IPS-18a (cell line): Measurements from ENCODE around the gene CCDC141.

Source experiments
- H3K27ac ChIP-seq: one replicate; pipeline ENCODE4 v1.5.1; 2013; ENCODE audit warnings: low read length
- H3K27me3 ChIP-seq: one replicate; pipeline ENCODE4 v1.6.1; 2013; ENCODE audit warnings: mild to moderate bottlenecking, low read length; ENCODE audit not compliant: control insufficient read depth, insufficient read depth
- H3K36me3 ChIP-seq: one replicate; pipeline ENCODE4 v1.6.1; 2013; ENCODE audit warnings: low read depth, low read length; ENCODE audit not compliant: control insufficient read depth
- H3K4me1 ChIP-seq: one replicate; pipeline ENCODE4 v1.6.1; 2013; ENCODE audit warnings: low read depth, low read length; ENCODE audit not compliant: control insufficient read depth
- H3K4me3 ChIP-seq: one replicate; pipeline ENCODE4 v1.5.1; 2013; ENCODE audit warnings: low read length
- H3K9ac ChIP-seq: one replicate; pipeline ENCODE4 v1.6.1; 2013; ENCODE audit warnings: mild to moderate bottlenecking, low read length, moderate library complexity
- H3K9me3 ChIP-seq: one replicate; pipeline ENCODE4 v1.6.1; 2013; ENCODE audit warnings: low read depth, low read length; ENCODE audit not compliant: control insufficient read depth

The CCDC141 gene

DNA sequence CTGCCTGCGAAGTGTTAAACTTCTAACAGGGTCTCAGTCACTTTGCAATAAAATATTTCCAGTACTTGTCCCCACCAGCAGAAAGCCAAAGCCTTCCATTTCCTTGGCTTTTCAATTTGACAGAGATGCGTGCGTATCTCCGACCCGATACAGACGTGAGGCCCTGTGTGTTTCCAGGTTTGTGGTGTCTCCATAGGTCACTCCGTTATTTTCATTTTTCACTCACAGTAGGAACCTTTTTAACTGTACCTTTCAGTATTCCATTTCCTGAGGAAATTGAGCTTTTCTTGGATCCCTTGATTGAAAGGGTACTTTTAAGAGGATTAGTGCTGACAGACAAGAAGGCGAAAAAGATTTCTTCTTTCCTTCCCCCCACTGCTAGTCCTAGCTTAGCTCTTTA is 126.4 kb downstream of the CCDC141 start:
- Histone ChIP-seq H3K27me3 (no peaks in the 10 kb centered on the region), H3K36me3 (no peaks in the 10 kb centered on the region), H3K9ac (no peak overlapping the region), H3K9me3 (no peaks in the 10 kb centered on the region), H3K4me3 (no peak overlapping the region), H3K4me1 (no peaks in the 10 kb centered on the region), H3K27ac (no peak overlapping the region)

DNA sequence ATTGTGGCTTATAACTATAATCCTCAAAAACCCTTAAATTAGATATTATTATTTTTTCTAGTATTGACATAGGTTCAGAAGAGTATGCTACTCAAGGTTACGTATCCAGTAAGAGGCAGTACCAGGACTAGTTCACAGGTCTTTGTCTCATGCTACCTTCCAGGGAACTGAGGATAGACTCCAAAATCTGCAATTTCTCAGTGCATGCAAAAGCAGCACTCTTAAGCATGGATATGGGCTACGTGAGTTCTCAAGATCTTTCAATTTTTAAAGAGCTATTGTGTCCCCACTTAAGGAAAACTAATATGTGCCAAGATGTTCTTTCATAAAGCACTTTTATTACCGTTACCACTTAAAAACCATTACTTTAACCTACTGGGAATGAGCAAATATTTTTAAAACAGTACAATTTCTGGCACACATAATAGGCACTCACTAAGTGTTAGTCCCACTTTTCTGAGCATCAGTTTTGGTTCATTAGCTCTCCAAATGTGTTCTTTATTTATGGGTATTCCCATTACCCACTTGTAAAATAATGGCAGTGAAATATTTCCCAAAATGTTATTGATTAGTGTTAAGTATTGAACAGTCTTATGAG is 128.9 kb downstream of the CCDC141 start:
- H3K4me3 ChIP-seq, result no peak overlapping the region
- no peaks in the 10 kb centered on the region for H3K36me3 ChIP-seq
- H3K9ac ChIP-seq, result no peak overlapping the region
- H3K27ac ChIP-seq, result no peak overlapping the region
- H3K9me3 ChIP-seq, result no peaks in the 10 kb centered on the region
- H3K27me3 ChIP-seq, result no peaks in the 10 kb centered on the region
- peaks cover 5% of the 10 kb centered on the region for H3K4me1 ChIP-seq

DNA sequence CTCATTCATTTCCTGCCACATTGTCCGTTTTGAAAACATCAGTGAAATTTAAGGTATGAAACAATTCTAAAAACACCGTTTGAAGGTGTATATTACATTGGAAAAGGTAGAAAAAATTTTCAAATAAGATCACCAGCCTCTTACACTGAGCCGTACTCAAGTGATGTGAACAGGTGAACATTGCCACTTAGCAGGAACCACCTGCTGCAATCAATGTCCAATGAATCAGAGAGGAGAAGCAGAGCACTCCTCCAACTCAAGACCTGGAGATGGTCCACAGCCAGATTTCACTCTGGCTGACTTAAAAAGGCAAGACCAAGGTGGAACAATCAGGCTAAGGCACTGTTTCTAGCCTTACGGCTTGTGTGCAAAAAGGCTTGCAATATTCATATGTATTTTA is 132.4 kb downstream of the CCDC141 start:
- no peaks in the 10 kb centered on the region for H3K27me3 ChIP-seq
- no peak overlapping the region for H3K9ac ChIP-seq
- H3K4me3 ChIP-seq, result no peak overlapping the region
- H3K36me3 ChIP-seq, result no peaks in the 10 kb centered on the region
- no peak overlapping the region for H3K27ac ChIP-seq
- no peaks in the 10 kb centered on the region for H3K9me3 ChIP-seq
- H3K4me1 ChIP-seq, result peaks cover 5% of the 10 kb centered on the region

DNA sequence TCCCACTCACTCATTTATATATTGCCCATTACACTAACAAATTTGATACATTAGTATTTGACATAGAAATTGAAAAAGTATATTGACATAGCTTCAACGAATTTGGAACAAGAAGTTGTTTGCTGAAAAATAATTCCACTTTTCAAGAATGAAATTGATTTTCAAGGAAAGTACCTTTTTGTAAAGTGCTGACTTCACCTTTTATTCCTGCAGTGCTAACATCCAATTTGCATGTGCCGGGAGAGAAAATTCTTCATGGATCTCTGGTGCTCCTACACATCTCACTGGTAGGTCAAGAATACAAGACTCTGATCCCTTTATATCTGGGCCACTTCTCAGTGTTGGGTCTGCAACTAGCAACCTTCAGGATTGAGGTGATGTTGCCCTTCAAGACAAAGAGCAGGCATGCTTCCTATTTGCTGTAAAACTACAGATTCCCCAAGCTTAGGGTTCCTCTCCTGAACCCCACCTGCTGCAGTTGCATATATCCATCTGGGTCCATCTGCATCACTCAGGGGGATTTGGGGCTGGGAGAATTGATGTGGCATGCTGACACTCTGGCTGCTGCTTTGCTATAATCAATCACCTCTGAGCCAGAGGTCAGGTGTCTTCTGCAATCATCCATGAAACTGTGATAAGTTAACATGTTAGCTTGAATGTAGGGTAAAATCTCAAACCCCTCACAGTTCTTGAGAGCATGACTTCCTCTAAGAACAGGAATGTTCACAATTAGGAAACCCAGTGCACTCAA is 134.3 kb downstream of the CCDC141 start:
- no peaks in the 10 kb centered on the region for H3K36me3 ChIP-seq
- no peaks in the 10 kb centered on the region for H3K27me3 ChIP-seq
- no peaks in the 10 kb centered on the region for H3K9me3 ChIP-seq
- peaks cover 5% of the 10 kb centered on the region for H3K4me1 ChIP-seq
- H3K9ac ChIP-seq, result no peak overlapping the region
- H3K27ac ChIP-seq, result no peak overlapping the region
- H3K4me3 ChIP-seq, result no peak overlapping the region

DNA sequence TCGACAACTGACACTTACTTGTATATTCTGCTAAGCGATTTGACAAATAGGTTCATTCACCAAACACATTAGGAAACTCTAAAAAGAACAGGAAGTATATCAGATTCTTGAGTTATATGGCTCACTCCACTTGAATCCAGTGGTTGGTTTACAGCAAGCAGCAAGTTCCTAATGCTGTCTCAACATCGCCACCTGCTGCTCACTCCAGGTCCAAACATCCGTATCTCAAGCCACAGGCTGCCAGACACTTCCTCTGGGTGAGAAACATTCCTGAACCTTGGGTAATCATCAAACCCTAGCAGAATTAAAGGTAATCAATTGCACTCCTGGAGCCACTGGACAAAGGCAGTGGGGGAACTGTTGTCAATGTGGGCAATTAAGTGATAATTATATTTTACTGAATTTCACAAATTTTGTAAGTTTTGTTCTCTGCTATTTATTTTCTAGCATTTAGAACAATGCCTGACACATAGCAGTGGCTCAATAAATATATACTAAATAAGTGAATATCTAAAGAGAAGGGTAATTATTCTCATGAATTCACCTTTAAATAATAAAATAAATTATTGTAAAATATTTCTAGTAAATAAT is 135.6 kb downstream of the CCDC141 start:
- Histone ChIP-seq H3K36me3 (no peaks in the 10 kb centered on the region), H3K27ac (no peak overlapping the region), H3K27me3 (no peaks in the 10 kb centered on the region), H3K4me3 (no peak overlapping the region), H3K9ac (no peak overlapping the region), H3K4me1 (peaks cover 5% of the 10 kb centered on the region), H3K9me3 (no peaks in the 10 kb centered on the region)

DNA sequence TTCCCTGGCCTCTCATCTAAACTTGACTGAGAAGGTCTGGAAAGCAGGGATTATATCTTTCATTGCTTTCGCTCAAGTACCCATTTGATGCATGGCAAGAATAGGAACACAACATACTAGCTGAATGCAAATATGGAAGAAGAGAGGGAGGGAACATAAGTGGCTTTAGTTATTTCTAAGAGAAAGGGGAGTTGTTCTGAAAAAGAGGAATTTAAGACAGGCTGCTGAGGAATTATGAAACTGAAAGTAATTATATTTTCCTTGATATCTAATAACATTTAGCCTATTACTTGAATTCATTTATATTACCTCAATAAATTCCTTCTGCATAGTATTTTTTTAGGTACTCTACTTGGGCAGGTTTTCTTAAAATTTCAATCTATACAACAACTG is 136.9 kb downstream of the CCDC141 start:
- H3K9me3 ChIP-seq, result no peaks in the 10 kb centered on the region
- no peaks in the 10 kb centered on the region for H3K27me3 ChIP-seq
- H3K4me3 ChIP-seq, result no peak overlapping the region
- no peaks in the 10 kb centered on the region for H3K36me3 ChIP-seq
- peaks cover 5% of the 10 kb centered on the region for H3K4me1 ChIP-seq
- H3K27ac ChIP-seq, result no peak overlapping the region
- no peak overlapping the region for H3K9ac ChIP-seq

DNA sequence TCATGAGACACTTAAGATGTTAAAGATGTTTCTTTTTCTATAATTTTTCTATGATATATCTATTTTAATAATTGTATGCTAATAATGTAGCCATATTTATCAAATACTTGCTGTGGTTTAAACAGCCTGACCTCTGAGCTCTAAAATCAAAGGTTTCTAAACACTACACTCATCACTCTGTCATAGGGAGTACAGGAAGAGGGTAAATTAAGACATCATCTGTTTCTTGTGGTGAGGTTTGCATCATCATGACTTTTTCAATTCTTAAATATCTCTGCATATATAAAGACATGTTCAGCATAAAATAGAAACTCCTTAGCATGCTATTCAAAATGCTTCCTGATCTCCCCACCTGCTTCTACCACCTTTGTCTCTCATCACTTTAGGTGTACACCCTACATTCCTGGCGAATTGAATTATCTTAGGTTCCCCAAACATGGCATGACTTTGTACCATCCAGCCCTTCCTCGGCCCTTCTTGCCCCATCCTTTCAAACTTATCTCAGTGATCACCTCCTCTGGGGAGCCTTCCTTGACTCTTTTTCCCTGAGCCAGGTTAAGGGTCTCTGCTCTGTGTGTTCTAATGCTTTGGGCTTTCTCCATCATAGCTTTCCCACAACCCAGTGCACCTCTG is 137.4 kb downstream of the CCDC141 start:
- Histone ChIP-seq H3K4me3 (no peak overlapping the region), H3K9me3 (no peaks in the 10 kb centered on the region), H3K36me3 (no peaks in the 10 kb centered on the region), H3K27ac (no peak overlapping the region), H3K27me3 (no peaks in the 10 kb centered on the region), H3K9ac (no peak overlapping the region), H3K4me1 (peaks cover 5% of the 10 kb centered on the region)

DNA sequence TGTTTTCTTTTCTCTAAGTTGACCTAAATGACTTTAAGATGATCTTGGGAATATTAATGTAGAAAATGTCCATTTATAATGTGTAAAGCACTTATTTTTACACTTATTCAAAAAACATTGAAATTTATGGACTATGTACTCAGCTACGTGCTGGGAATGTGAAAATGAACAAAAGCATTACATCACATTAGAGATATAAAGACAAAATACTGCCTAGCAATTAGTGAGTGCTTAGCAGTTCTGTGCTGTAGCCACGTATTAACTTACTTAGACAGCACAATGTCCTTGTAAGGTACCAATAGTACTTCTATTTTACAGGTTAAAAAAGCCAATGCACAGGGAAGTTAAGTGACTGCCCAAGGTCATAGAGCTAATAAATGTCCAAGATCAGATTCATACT is 138.9 kb downstream of the CCDC141 start:
- Histone ChIP-seq H3K27me3 (no peaks in the 10 kb centered on the region), H3K27ac (no peak overlapping the region), H3K4me1 (no peaks in the 10 kb centered on the region), H3K36me3 (no peaks in the 10 kb centered on the region), H3K9me3 (no peaks in the 10 kb centered on the region), H3K9ac (no peak overlapping the region), H3K4me3 (no peak overlapping the region)

DNA sequence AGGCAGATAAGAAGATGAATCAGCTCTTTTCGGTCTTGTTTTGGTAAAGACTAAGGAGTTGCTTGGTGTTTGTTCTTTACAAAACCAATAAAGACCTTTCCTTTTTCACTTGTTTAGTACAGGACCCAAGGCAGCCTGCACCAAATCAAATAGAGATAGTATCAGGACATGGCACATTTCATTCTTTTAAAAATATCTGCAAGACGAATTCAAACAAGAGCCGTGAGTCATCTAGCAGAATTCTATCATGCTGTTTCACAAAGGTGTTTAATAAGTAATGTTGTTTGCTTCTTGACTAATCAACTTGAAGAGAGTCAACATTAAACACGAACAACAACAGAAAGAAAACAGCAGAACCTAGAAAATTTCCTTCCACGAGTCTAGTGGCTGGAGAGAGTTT is 139.9 kb downstream of the CCDC141 start:
- Histone ChIP-seq H3K4me3 (no peak overlapping the region), H3K27me3 (no peaks in the 10 kb centered on the region), H3K27ac (no peak overlapping the region), H3K36me3 (no peaks in the 10 kb centered on the region), H3K4me1 (no peaks in the 10 kb centered on the region), H3K9ac (no peak overlapping the region), H3K9me3 (no peaks in the 10 kb centered on the region)

DNA sequence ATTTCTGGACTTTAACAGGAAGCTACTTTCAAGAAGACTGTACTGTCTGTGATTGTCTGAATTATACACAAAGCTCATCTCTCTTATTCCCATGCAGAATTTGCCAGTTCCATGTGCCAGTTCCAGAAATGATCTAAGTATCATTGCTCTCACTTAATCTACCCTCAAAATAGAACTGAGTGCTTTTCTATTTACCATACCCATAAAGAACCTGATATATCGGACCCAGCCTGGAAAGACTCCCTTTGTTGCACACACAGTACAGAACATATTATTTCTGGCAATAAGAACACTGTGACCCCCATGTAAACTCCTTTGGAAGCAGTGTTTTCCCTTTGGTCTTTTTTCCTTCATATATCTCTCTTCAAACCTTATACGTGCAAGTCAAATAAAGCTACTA is 140.4 kb downstream of the CCDC141 start:
- no peak overlapping the region for H3K27ac ChIP-seq
- no peaks in the 10 kb centered on the region for H3K27me3 ChIP-seq
- H3K9me3 ChIP-seq, result no peaks in the 10 kb centered on the region
- no peak overlapping the region for H3K4me3 ChIP-seq
- no peak overlapping the region for H3K9ac ChIP-seq
- no peaks in the 10 kb centered on the region for H3K4me1 ChIP-seq
- no peaks in the 10 kb centered on the region for H3K36me3 ChIP-seq

DNA sequence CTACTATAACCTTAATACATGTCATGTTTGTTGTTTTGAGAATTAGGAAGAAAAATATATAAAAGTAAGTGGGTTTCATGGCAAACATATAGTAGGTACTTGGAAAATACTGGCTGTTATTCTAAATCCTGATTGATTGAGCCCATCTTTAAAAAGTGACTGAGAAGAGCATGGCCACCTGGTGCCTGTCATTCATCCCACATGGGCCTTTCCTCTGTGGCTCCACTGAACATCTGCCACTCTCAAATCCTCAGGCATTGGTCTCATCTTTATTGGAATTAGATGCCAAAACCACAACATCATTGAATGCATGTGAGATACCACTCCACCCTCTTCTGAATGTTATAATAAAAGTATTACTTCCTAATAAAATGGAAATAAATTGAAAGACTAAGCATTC is 141.1 kb downstream of the CCDC141 start:
- Histone ChIP-seq H3K4me1 (no peaks in the 10 kb centered on the region), H3K9ac (no peak overlapping the region), H3K9me3 (no peaks in the 10 kb centered on the region), H3K4me3 (no peak overlapping the region), H3K27me3 (no peaks in the 10 kb centered on the region), H3K27ac (no peak overlapping the region), H3K36me3 (no peaks in the 10 kb centered on the region)
